AG08396 (cell line): Measurements from ENCODE around the gene POU4F3.

Experiments
- DNase-seq: peaks from one replicate; pipeline ENCODE4 v3.0.0; 2012; ENCODE audit warnings: low spot score, mixed read lengths

The POU4F3 gene

GRCh38 chr5:146339715-146340259 is 1.1 kb downstream of the POU4F3 start:
- DNase-seq: no peak

GRCh38 chr5:146340260-146341081 is 1.8 kb downstream of the POU4F3 start:
- peak; percentile 81 for DNase-seq

- DNase-seq: no peak
Measured at GRCh38 chr5:146341854-146342253, 3.2 kb downstream of the POU4F3 start.

- DNase-seq: no peak
Measured at GRCh38 chr5:146342519-146342881, 3.9 kb downstream of the POU4F3 start.

GRCh38 chr5:146342882-146343865 is 4.5 kb downstream of the POU4F3 start:
- DNase-seq: no peak

- DNase-seq: no peak
Measured at GRCh38 chr5:146344155-146345118, 5.8 kb downstream of the POU4F3 start.

GRCh38 chr5:146345240-146345577 is 6.6 kb downstream of the POU4F3 start:
- DNase-seq: no peak

GRCh38 chr5:146345578-146346366 is 7.1 kb downstream of the POU4F3 start:
- no peak for DNase-seq

GRCh38 chr5:146357126-146357525 is 18.5 kb downstream of the POU4F3 start:
- no peak for DNase-seq

GRCh38 chr5:146359836-146360235 is 21.2 kb downstream of the POU4F3 start:
- no peak for DNase-seq

- DNase-seq: no peak
Measured at GRCh38 chr5:146363161-146363874, 24.7 kb downstream of the POU4F3 start.

GRCh38 chr5:146365618-146366017 is 27.0 kb downstream of the POU4F3 start:
- DNase-seq: no peak

- no peak for DNase-seq
Measured at GRCh38 chr5:146366904-146367303, 28.3 kb downstream of the POU4F3 start.

GRCh38 chr5:146368137-146368536 is 29.5 kb downstream of the POU4F3 start:
- DNase-seq: no peak

- DNase-seq: no peak
Measured at GRCh38 chr5:146369691-146370090, 31.1 kb downstream of the POU4F3 start.

- DNase-seq: no peak
Measured at GRCh38 chr5:146376821-146377220, 38.2 kb downstream of the POU4F3 start.

- no peak for DNase-seq
Measured at GRCh38 chr5:146378986-146379385, 40.3 kb downstream of the POU4F3 start.

- DNase-seq: no peak
Measured at GRCh38 chr5:146380714-146381113, 42.1 kb downstream of the POU4F3 start.

GRCh38 chr5:146388386-146388785 is 49.7 kb downstream of the POU4F3 start:
- peak; percentile 15 for DNase-seq

- DNase-seq: no peak
Measured at GRCh38 chr5:146390469-146390868, 51.8 kb downstream of the POU4F3 start.
